ENCODE data around the gene PLA2G4B. TPM values are rescaled to one million over a fixed set of nuclear protein-coding genes. Genes with fewer than 3 reads are reported as not detected.

PLA2G4B gene
- total RNA-seq, 1 donor from 2014 or later: 1.6 TPM

- Histone ChIP-seq H3K4me1 (ENCODE audit: control insufficient read depth in 3 of 3, insufficient read depth in 3 of 3, low read length in 3 of 3) (peaks cover 0 to 6% (median 5%) of the 10 kb centered on the region in 3 donors), H3K4me3 (ENCODE audit: low read length in 3 of 3) (no peak overlapping the region), H3K9ac (ENCODE audit: low read depth in 1 of 3, low read length in 3 of 3) (no peak overlapping the region), H3K36me3 (ENCODE audit: control insufficient read depth in 3 of 3, insufficient read depth in 3 of 3, low read length in 3 of 3) (peaks cover 61 to 84% (median 67%) of the 10 kb centered on the region in 3 donors), H3K27me3 (ENCODE audit: control insufficient read depth in 3 of 3, insufficient read depth in 3 of 3, low read length in 3 of 3) (no peaks in the 10 kb centered on the region), H3K9me3 (ENCODE audit: control insufficient read depth in 3 of 3, low read length in 3 of 3) (no peaks in the 10 kb centered on the region), H3K27ac (ENCODE audit: low read depth, low read length) (no peak overlapping the region)
These were observed 21.3 kb upstream of the PLA2G4B start for GRCh38 chr15:41817327-41817726.

GRCh38 chr15:41817781-41818180, 20.9 kb upstream of the PLA2G4B start:
- H3K4me3 ChIP-seq (ENCODE audit: low read length in 3 of 3): no peak overlapping the region
- H3K27me3 ChIP-seq (ENCODE audit: control insufficient read depth in 3 of 3, insufficient read depth in 3 of 3, low read length in 3 of 3): no peaks in the 10 kb centered on the region
- H3K9me3 ChIP-seq (ENCODE audit: control insufficient read depth in 3 of 3, low read length in 3 of 3): no peaks in the 10 kb centered on the region
- H3K27ac ChIP-seq (ENCODE audit: low read depth, low read length): no peak overlapping the region
- peaks cover 61 to 84% (median 67%) of the 10 kb centered on the region in 3 donors for H3K36me3 ChIP-seq (ENCODE audit: control insufficient read depth in 3 of 3, insufficient read depth in 3 of 3, low read length in 3 of 3)
- H3K4me1 ChIP-seq (ENCODE audit: control insufficient read depth in 3 of 3, insufficient read depth in 3 of 3, low read length in 3 of 3): peaks cover 0 to 6% (median 5%) of the 10 kb centered on the region in 3 donors
- H3K9ac ChIP-seq (ENCODE audit: low read depth in 1 of 3, low read length in 3 of 3): no peak overlapping the region

- Histone ChIP-seq H3K4me3 (ENCODE audit: low read length in 3 of 3) (no peak overlapping the region), H3K9me3 (ENCODE audit: control insufficient read depth in 3 of 3, low read length in 3 of 3) (no peaks in the 10 kb centered on the region), H3K27me3 (ENCODE audit: control insufficient read depth in 3 of 3, insufficient read depth in 3 of 3, low read length in 3 of 3) (no peaks in the 10 kb centered on the region), H3K27ac (ENCODE audit: low read depth, low read length) (no peak overlapping the region), H3K9ac (ENCODE audit: low read depth in 1 of 3, low read length in 3 of 3) (no peak overlapping the region), H3K36me3 (ENCODE audit: control insufficient read depth in 3 of 3, insufficient read depth in 3 of 3, low read length in 3 of 3) (peaks cover 69 to 85% (median 69%) of the 10 kb centered on the region in 3 donors), H3K4me1 (ENCODE audit: control insufficient read depth in 3 of 3, insufficient read depth in 3 of 3, low read length in 3 of 3) (peaks cover 0 to 6% (median 5%) of the 10 kb centered on the region in 3 donors)
These were observed 19.1 kb upstream of the PLA2G4B start for GRCh38 chr15:41819455-41820050.

GRCh38 chr15:41820791-41821423, 17.7 kb upstream of the PLA2G4B start:
- no peaks in the 10 kb centered on the region for H3K9me3 ChIP-seq (ENCODE audit: control insufficient read depth in 3 of 3, low read length in 3 of 3)
- H3K4me1 ChIP-seq (ENCODE audit: control insufficient read depth in 3 of 3, insufficient read depth in 3 of 3, low read length in 3 of 3): peaks cover 0 to 6% (median 5%) of the 10 kb centered on the region in 3 donors
- no peak overlapping the region for H3K4me3 ChIP-seq (ENCODE audit: low read length in 3 of 3)
- no peak overlapping the region for H3K27ac ChIP-seq (ENCODE audit: low read depth, low read length)
- no peaks in the 10 kb centered on the region for H3K27me3 ChIP-seq (ENCODE audit: control insufficient read depth in 3 of 3, insufficient read depth in 3 of 3, low read length in 3 of 3)
- no peak overlapping the region for H3K9ac ChIP-seq (ENCODE audit: low read depth in 1 of 3, low read length in 3 of 3)
- H3K36me3 ChIP-seq (ENCODE audit: control insufficient read depth in 3 of 3, insufficient read depth in 3 of 3, low read length in 3 of 3): peaks cover 68 to 79% (median 70%) of the 10 kb centered on the region in 3 donors

- H3K27me3 ChIP-seq (ENCODE audit: control insufficient read depth in 3 of 3, insufficient read depth in 3 of 3, low read length in 3 of 3): no peaks in the 10 kb centered on the region
- H3K9ac ChIP-seq (ENCODE audit: low read depth in 1 of 3, low read length in 3 of 3): no peak overlapping the region
- H3K4me1 ChIP-seq (ENCODE audit: control insufficient read depth in 3 of 3, insufficient read depth in 3 of 3, low read length in 3 of 3): peaks cover 0 to 6% (median 5%) of the 10 kb centered on the region in 3 donors
- H3K4me3 ChIP-seq (ENCODE audit: low read length in 3 of 3): no peak overlapping the region
- H3K36me3 ChIP-seq (ENCODE audit: control insufficient read depth in 3 of 3, insufficient read depth in 3 of 3, low read length in 3 of 3): peaks cover 67 to 73% (median 68%) of the 10 kb centered on the region in 3 donors
- H3K9me3 ChIP-seq (ENCODE audit: control insufficient read depth in 3 of 3, low read length in 3 of 3): no peaks in the 10 kb centered on the region
- no peak overlapping the region for H3K27ac ChIP-seq (ENCODE audit: low read depth, low read length)
These were observed 16.8 kb upstream of the PLA2G4B start for GRCh38 chr15:41821831-41822230.

- Histone ChIP-seq H3K27me3 (ENCODE audit: control insufficient read depth in 3 of 3, insufficient read depth in 3 of 3, low read length in 3 of 3) (no peaks in the 10 kb centered on the region), H3K4me1 (ENCODE audit: control insufficient read depth in 3 of 3, insufficient read depth in 3 of 3, low read length in 3 of 3) (peaks cover 4 to 9% (median 6%) of the 10 kb centered on the region in 3 donors), H3K9me3 (ENCODE audit: control insufficient read depth in 3 of 3, low read length in 3 of 3) (no peaks in the 10 kb centered on the region), H3K9ac (ENCODE audit: low read depth in 1 of 3, low read length in 3 of 3) (no peak overlapping the region), H3K4me3 (ENCODE audit: low read length in 3 of 3) (no peak overlapping the region), H3K27ac (ENCODE audit: low read depth, low read length) (no peak overlapping the region), H3K36me3 (ENCODE audit: control insufficient read depth in 3 of 3, insufficient read depth in 3 of 3, low read length in 3 of 3) (peaks cover 61 to 67% (median 61%) of the 10 kb centered on the region in 3 donors)
These were observed 16.2 kb upstream of the PLA2G4B start for GRCh38 chr15:41822471-41822870.

- Histone ChIP-seq H3K36me3 (ENCODE audit: control insufficient read depth in 3 of 3, insufficient read depth in 3 of 3, low read length in 3 of 3) (peaks cover 57 to 62% (median 57%) of the 10 kb centered on the region in 3 donors), H3K9ac (ENCODE audit: low read depth in 1 of 3, low read length in 3 of 3) (no peak overlapping the region), H3K27ac (ENCODE audit: low read depth, low read length) (no peak overlapping the region), H3K27me3 (ENCODE audit: control insufficient read depth in 3 of 3, insufficient read depth in 3 of 3, low read length in 3 of 3) (no peaks in the 10 kb centered on the region), H3K4me3 (ENCODE audit: low read length in 3 of 3) (no peak overlapping the region), H3K9me3 (ENCODE audit: control insufficient read depth in 3 of 3, low read length in 3 of 3) (no peaks in the 10 kb centered on the region), H3K4me1 (ENCODE audit: control insufficient read depth in 3 of 3, insufficient read depth in 3 of 3, low read length in 3 of 3) (peaks cover 5 to 10% (median 6%) of the 10 kb centered on the region in 3 donors)
These were observed 15.7 kb upstream of the PLA2G4B start for GRCh38 chr15:41822957-41823356.

- Histone ChIP-seq H3K9ac (ENCODE audit: low read depth in 1 of 3, low read length in 3 of 3) (no peak overlapping the region), H3K4me3 (ENCODE audit: low read length in 3 of 3) (no peak overlapping the region), H3K9me3 (ENCODE audit: control insufficient read depth in 3 of 3, low read length in 3 of 3) (no peaks in the 10 kb centered on the region), H3K36me3 (ENCODE audit: control insufficient read depth in 3 of 3, insufficient read depth in 3 of 3, low read length in 3 of 3) (peaks cover 52 to 56% (median 52%) of the 10 kb centered on the region in 3 donors), H3K4me1 (ENCODE audit: control insufficient read depth in 3 of 3, insufficient read depth in 3 of 3, low read length in 3 of 3) (peaks cover 8 to 14% (median 9%) of the 10 kb centered on the region in 3 donors), H3K27ac (ENCODE audit: low read depth, low read length) (no peak overlapping the region), H3K27me3 (ENCODE audit: control insufficient read depth in 3 of 3, insufficient read depth in 3 of 3, low read length in 3 of 3) (no peaks in the 10 kb centered on the region)
These were observed 15.1 kb upstream of the PLA2G4B start for GRCh38 chr15:41823502-41823901.

- peaks cover 44 to 49% (median 45%) of the 10 kb centered on the region in 3 donors for H3K36me3 ChIP-seq (ENCODE audit: control insufficient read depth in 3 of 3, insufficient read depth in 3 of 3, low read length in 3 of 3)
- no peak overlapping the region for H3K9ac ChIP-seq (ENCODE audit: low read depth in 1 of 3, low read length in 3 of 3)
- H3K27ac ChIP-seq (ENCODE audit: low read depth, low read length): no peak overlapping the region
- H3K27me3 ChIP-seq (ENCODE audit: control insufficient read depth in 3 of 3, insufficient read depth in 3 of 3, low read length in 3 of 3): no peaks in the 10 kb centered on the region
- peaks cover 15 to 21% (median 16%) of the 10 kb centered on the region in 3 donors for H3K4me1 ChIP-seq (ENCODE audit: control insufficient read depth in 3 of 3, insufficient read depth in 3 of 3, low read length in 3 of 3)
- no peak overlapping the region for H3K4me3 ChIP-seq (ENCODE audit: low read length in 3 of 3)
- H3K9me3 ChIP-seq (ENCODE audit: control insufficient read depth in 3 of 3, low read length in 3 of 3): no peaks in the 10 kb centered on the region
These were observed 14.4 kb upstream of the PLA2G4B start for GRCh38 chr15:41824062-41824745.

GRCh38 chr15:41825145-41825544, 13.5 kb upstream of the PLA2G4B start:
- Histone ChIP-seq H3K36me3 (ENCODE audit: control insufficient read depth in 3 of 3, insufficient read depth in 3 of 3, low read length in 3 of 3) (peaks cover 42 to 51% (median 48%) of the 10 kb centered on the region in 3 donors), H3K27me3 (ENCODE audit: control insufficient read depth in 3 of 3, insufficient read depth in 3 of 3, low read length in 3 of 3) (no peaks in the 10 kb centered on the region), H3K4me3 (ENCODE audit: low read length in 3 of 3) (no peak overlapping the region), H3K9ac (ENCODE audit: low read depth in 1 of 3, low read length in 3 of 3) (no peak overlapping the region), H3K4me1 (ENCODE audit: control insufficient read depth in 3 of 3, insufficient read depth in 3 of 3, low read length in 3 of 3) (peaks cover 16 to 23% (median 21%) of the 10 kb centered on the region in 3 donors), H3K27ac (ENCODE audit: low read depth, low read length) (no peak overlapping the region), H3K9me3 (ENCODE audit: control insufficient read depth in 3 of 3, low read length in 3 of 3) (no peaks in the 10 kb centered on the region)
